ENCODE measurements around the gene CSNK2A2.
A peak's percentile ranks its signal among the peaks of the same experiment; 100 is the strongest.

Gene CSNK2A2

GRCh38 chr16:58128181-58128631, 69.7 kb downstream of the CSNK2A2 start:
- no peak for DNase-seq (ENCODE audit: insufficient read length, low spot score)
- TF ChIP-seq CTCF (IDR thresholded peaks at IDR 0.05; ENCODE audit: insufficient read depth, missing control alignments), result no peak
- FAIRE-seq, result no peak

- DNase-seq (ENCODE audit: insufficient read length, low spot score) (no peak), FAIRE-seq (no peak)
- no peak for TF ChIP-seq CTCF (IDR thresholded peaks at IDR 0.05; ENCODE audit: insufficient read depth, missing control alignments)
These were observed 70.3 kb downstream of the CSNK2A2 start for GRCh38 chr16:58127634-58128033.

- FAIRE-seq (no peak), DNase-seq (ENCODE audit: insufficient read length, low spot score) (no peak)
- peak; percentile 35 for TF ChIP-seq CTCF (IDR thresholded peaks at IDR 0.05; ENCODE audit: insufficient read depth, missing control alignments)
These were observed 70.8 kb downstream of the CSNK2A2 start for GRCh38 chr16:58127033-58127556.

GRCh38 chr16:58126451-58126961, 71.4 kb downstream of the CSNK2A2 start:
- FAIRE-seq (no peak), DNase-seq (ENCODE audit: insufficient read length, low spot score) (no peak)
- TF ChIP-seq CTCF (IDR thresholded peaks at IDR 0.05; ENCODE audit: insufficient read depth, missing control alignments), result no peak

DNA sequence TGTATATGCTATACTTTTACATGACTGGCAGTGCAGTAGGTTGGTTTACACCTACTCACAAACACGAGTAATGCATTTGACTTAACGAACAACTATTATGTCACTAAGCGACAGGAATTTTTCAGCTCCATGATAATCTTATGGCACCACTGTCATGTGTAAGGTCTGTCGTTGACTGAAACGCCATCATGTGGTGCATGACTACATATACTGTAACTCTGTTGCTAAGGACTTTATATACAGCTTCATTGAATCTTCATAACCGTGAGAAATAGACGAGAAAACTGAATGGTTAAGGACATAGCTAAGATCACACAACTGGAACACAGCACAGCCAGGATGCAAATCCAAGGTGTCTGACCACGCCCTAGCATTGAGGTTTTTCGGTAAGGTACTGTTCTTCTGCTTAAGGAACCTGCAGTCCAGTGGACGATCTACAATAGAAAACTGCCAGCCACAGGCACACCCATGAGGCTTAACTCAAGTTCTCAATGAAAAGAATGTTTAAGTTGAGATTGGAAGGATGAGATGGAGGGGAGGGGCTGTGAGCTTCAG, 72.0 kb downstream of the CSNK2A2 start:
- TF ChIP-seq CTCF (IDR thresholded peaks at IDR 0.05; ENCODE audit: insufficient read depth, missing control alignments), result peak; percentile 17
- DNase-seq (ENCODE audit: insufficient read length, low spot score), result no peak
- FAIRE-seq, result no peak

GRCh38 chr16:58125041-58125440, 72.9 kb downstream of the CSNK2A2 start:
- TF ChIP-seq CTCF (IDR thresholded peaks at IDR 0.05; ENCODE audit: insufficient read depth, missing control alignments), result no peak
- FAIRE-seq, result no peak
- DNase-seq (ENCODE audit: insufficient read length, low spot score), result no peak

- no peak for DNase-seq (ENCODE audit: insufficient read length, low spot score)
- TF ChIP-seq CTCF (IDR thresholded peaks at IDR 0.05; ENCODE audit: insufficient read depth, missing control alignments), result no peak
- FAIRE-seq, result no peak
These were observed 73.3 kb downstream of the CSNK2A2 start for GRCh38 chr16:58124601-58124915.

All from D721Med (cell line).